Vagina (tissue), 2 donors: ENCODE measurements around the gene RIMBP3C. TPM values are rescaled to one million over a fixed set of nuclear protein-coding genes. Genes with fewer than 3 reads are reported as not detected.

Experiments
- DNase-seq, 2 donors: peaks; one replicate each; pipeline ENCODE4 v3.0.0-alpha.2; 2017; ENCODE audit errors: extremely low spot score in 2 of 2
- H3K27ac ChIP-seq: fragments of 200-600 bp; sonication (generic); one replicate; pipeline ENCODE4 v1.5.1; 2019
- H3K27me3 ChIP-seq: fragments of 200-600 bp; sonication (generic); one replicate; pipeline ENCODE4 v1.5.1; 2019
- H3K36me3 ChIP-seq, 2 donors: fragments of 200-600 bp; sonication (generic); one replicate each; pipeline ENCODE4 v1.5.1; 2017 to 2019
- H3K4me1 ChIP-seq: fragments of 200-600 bp; sonication (generic); one replicate; pipeline ENCODE4 v1.5.1; 2019
- H3K4me3 ChIP-seq, 2 donors: fragments of 200-600 bp; sonication (generic); 1 replicate in 1 of 2; 2 replicates in 1 of 2; pipeline ENCODE4 v1.5.1; 2016 to 2019
- H3K9me3 ChIP-seq: fragments of 200-600 bp; sonication (generic); one replicate; pipeline ENCODE4 v1.5.1; 2019
- CTCF ChIP-seq, 3 experiments: fragments of 450-650 bp in 2 of 3; fragments of 200-600 bp in 1 of 3; sonication (generic) in 1 of 3; IDR thresholded peaks; one replicate each; pipeline ENCODE4 v1.5.1; 2017 to 2019; ENCODE audit warnings: antibody characterized with exemption in 3 of 3, mild to moderate bottlenecking in 2 of 3, moderate library complexity in 2 of 3
- POLR2A ChIP-seq, 2 donors: fragments of 450-650 bp; IDR thresholded peaks; one replicate each; pipeline ENCODE4 v1.6.1; 2017; ENCODE audit warnings: antibody characterized with exemption in 2 of 2, mild to moderate bottlenecking in 2 of 2, moderate library complexity in 2 of 2
- POLR2AphosphoS5 ChIP-seq, 2 donors: sonication (generic); formaldehyde crosslinking; IDR thresholded peaks; one replicate each; pipeline ENCODE4 v1.9.0; 2017; ENCODE audit warnings: antibody characterized with exemption in 2 of 2, mild to moderate bottlenecking in 2 of 2, low read depth in 1 of 2; ENCODE audit not compliant: insufficient read depth in 1 of 2
- intact Hi-C: fragments of 100-400 bp; cut with DNase I; formaldehyde crosslinking; loops from one replicate; pipeline ENCODE4 v1.15.1; 2023
- total RNA-seq: library from RNA; depleted of rRNA; stranded (reverse); fragments of >200 nt; gene quantifications from one replicate; pipeline ENCODE4 v1.2.3, GENCODE V29; 2016

RIMBP3C gene
- total RNA-seq, 1 donor from 2014 or later, result not detected

GRCh38 chr22:21593406-21594232 lies 42.4 kb upstream of the RIMBP3C start:
- TF ChIP-seq POLR2A (IDR thresholded peaks at IDR 0.05) (no peak), CTCF (IDR thresholded peaks at IDR 0.05) (no peak), POLR2AphosphoS5 (IDR thresholded peaks at IDR 0.05; ENCODE audit: insufficient read depth in 1 of 2, low read depth in 1 of 2) (no peak)
- peaks cover 37% of the 10 kb centered on the region for H3K4me1 ChIP-seq

DNA sequence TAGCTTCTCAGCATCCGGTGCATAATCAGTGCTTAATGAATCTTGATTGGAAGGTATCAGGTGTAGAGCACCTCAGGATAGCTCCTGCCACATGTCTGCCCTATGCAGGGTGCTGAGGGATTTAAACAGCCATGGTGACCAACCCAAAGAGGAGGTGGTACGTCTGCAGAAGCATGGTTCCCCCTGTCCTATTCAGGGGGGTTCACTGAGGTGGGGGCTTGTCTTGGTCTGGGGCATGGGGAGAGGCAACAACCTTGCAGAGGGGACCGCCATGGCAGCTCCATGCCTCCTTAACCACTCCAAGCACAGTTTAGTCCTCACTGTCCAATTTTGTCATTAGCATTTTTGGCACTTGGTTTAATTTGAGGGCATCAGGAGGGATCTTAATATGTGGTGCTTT lies 41.2 kb upstream of the RIMBP3C start:
- TF ChIP-seq CTCF (IDR thresholded peaks at IDR 0.05), result no peak
- TF ChIP-seq POLR2A (IDR thresholded peaks at IDR 0.05), result no peak
- TF ChIP-seq POLR2AphosphoS5 (IDR thresholded peaks at IDR 0.05; ENCODE audit: insufficient read depth in 1 of 2, low read depth in 1 of 2), result no peak
- Histone ChIP-seq H3K27me3 (no peaks in the 10 kb centered on the region), H3K9me3 (no peaks in the 10 kb centered on the region), H3K36me3 (peaks cover 0 to 15% of the 10 kb centered on the region in 2 donors), H3K4me3 (no peak overlapping the region), H3K4me1 (peaks cover 46% of the 10 kb centered on the region), H3K27ac (no peak overlapping the region)
- no peak for DNase-seq
- intact Hi-C loops, result no loop called here

More at GRCh38 chr22:21593406-21594232, 42.4 kb upstream of the RIMBP3C start:
- intact Hi-C loops, result no loop called here
- H3K9me3 ChIP-seq, result no peaks in the 10 kb centered on the region
- DNase-seq, result no peak
- no peak overlapping the region for H3K27ac ChIP-seq
- H3K36me3 ChIP-seq, result peaks cover 0 to 15% of the 10 kb centered on the region in 2 donors
- no peak overlapping the region for H3K4me3 ChIP-seq
- no peaks in the 10 kb centered on the region for H3K27me3 ChIP-seq

DNA sequence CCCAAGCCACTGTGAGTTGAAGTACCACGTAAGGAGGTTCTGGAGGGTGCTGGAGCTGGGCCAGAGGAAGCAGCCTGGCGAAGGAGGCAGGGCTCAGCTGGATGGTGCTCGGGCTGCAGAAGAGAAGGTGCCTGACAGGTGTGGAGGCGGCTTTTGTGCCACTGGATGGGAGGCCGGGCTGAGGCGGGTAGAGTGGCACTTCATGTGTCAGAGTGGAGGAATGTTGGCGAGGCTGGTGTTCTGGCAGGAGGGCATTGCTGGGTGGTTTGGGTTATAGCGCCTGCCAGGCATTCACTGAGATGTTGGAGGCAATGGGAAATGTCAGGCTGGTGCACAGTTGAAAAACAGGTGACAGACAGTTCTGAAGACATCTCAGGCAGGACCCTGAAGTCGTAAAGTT lies 40.4 kb upstream of the RIMBP3C start:
- Histone ChIP-seq H3K27me3 (no peaks in the 10 kb centered on the region), H3K4me3 (no peak overlapping the region), H3K9me3 (no peaks in the 10 kb centered on the region), H3K4me1 (peaks cover 54% of the 10 kb centered on the region), H3K27ac (no peak overlapping the region), H3K36me3 (peaks cover 0 to 15% of the 10 kb centered on the region in 2 donors)
- intact Hi-C loops, result no loop called here
- no peak for TF ChIP-seq POLR2A (IDR thresholded peaks at IDR 0.05)
- TF ChIP-seq POLR2AphosphoS5 (IDR thresholded peaks at IDR 0.05; ENCODE audit: insufficient read depth in 1 of 2, low read depth in 1 of 2), result no peak
- TF ChIP-seq CTCF (IDR thresholded peaks at IDR 0.05), result no peak
- DNase-seq, result no peak

DNA sequence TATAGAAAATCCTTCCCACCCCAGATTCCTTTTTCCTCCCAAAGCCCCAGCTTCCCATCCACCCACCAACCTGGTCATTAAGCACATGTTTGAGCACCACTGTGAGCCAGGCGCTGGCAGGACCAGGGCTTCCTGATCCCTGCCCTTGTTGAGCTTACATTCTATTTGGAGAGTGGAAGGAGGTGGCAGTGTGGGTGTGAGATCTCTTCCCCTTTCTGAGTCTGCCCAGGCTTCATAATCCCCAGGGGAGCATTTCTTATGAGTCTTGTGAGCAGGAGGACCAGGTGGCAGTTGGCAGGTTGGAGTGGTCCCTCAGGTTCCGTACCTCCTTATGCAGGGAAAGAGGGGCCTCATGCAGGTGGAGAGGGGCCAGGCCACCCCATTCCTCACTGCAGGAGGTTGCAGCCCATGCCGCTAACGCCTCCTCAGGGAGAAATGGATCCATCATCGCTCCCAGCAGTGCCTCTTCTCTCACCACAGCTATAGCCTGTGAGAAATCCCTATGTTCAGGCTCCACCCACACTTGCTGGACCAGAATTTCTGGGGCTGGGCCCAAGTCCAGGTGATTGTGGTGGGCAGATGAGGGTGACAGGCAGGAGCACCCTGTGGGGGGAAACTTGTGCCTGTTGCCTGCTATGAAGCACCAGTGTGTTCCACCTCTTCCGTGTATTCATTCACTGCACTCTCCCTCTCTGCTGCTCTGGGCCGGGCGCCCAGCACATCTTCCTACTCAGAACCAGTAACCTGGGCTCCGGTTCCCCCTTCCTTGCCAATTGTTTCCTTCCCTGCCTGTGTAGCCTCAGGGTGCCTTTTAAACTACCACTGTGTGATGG lies 39.8 kb upstream of the RIMBP3C start:
- Histone ChIP-seq H3K4me3 (no peak overlapping the region), H3K27me3 (no peaks in the 10 kb centered on the region), H3K4me1 (peaks cover 56% of the 10 kb centered on the region), H3K27ac (no peak overlapping the region), H3K9me3 (no peaks in the 10 kb centered on the region), H3K36me3 (peaks cover 0 to 15% of the 10 kb centered on the region in 2 donors)
- no peak for TF ChIP-seq POLR2A (IDR thresholded peaks at IDR 0.05)
- no peak for TF ChIP-seq CTCF (IDR thresholded peaks at IDR 0.05)
- no peak for TF ChIP-seq POLR2AphosphoS5 (IDR thresholded peaks at IDR 0.05; ENCODE audit: insufficient read depth in 1 of 2, low read depth in 1 of 2)
- intact Hi-C loops, result no loop called here
- no peak for DNase-seq
